ENCODE results near the gene NENF. TPM values are rescaled to one million over a fixed set of nuclear protein-coding genes. Genes with fewer than 3 reads are reported as not detected.

Gene NENF
- polyA plus RNA-seq, 1 of the 3 experiments (the other 2 are of a cell fraction) = 78.7 TPM

DNA sequence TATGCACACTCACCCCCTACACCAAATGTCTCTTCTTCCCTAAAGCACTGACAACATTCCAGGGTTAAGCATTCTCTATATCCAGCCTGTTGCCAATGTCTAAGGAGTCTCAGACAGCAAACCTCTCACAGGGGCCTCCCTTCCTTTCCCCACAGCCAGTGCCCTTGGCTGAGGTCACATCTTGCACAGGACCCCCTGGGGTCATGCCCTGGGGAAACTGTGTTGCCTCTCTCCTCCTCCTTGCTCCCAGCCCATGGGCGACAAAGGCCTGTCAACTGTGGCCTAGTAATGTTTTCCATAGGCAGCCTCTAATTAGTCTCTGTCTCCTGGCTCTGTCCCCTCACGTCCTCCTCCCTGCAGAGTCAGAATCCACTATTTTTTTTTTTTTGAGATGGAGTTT lies 54.6 kb downstream of the NENF start:
- Histone ChIP-seq H3K79me2 (ENCODE audit: insufficient read depth) (no peaks in the 10 kb centered on the region), H3K4me1 (ENCODE audit: control insufficient read depth in 1 of 2, insufficient read depth in 2 of 2, low read depth in 1 of 2, low read length in 1 of 2) (peaks cover 0 to 15% of the 10 kb centered on the region in 2 experiments; a peak in 1 of 4 replicates), H3K9me2 (no peaks in the 10 kb centered on the region), H2AFZ (ENCODE audit: low read depth) (no peak overlapping the region), H3K9me3 (no peaks in the 10 kb centered on the region), H3F3A (replicated peaks; ENCODE audit: insufficient read depth) (no peaks in the 10 kb centered on the region), H3K9ac (no peak overlapping the region), H3K27ac (ENCODE audit: low read depth in 2 of 2, low read length in 1 of 2) (no peak overlapping the region), H3K4me2 (no peak overlapping the region), H3K4me3 (ENCODE audit: low read depth in 2 of 2, low read length in 1 of 2) (no peak overlapping the region), H4K20me1 (ENCODE audit: insufficient read depth) (no peaks in the 10 kb centered on the region), H3K36me3 (replicated peaks in 1 of 2; ENCODE audit: control insufficient read depth in 1 of 2, insufficient read depth in 2 of 2, low read length in 1 of 2) (no peaks in the 10 kb centered on the region), H3K27me3 (ENCODE audit: insufficient read depth) (0 out of 2 replicates have a peak, but pooled peaks cover 8% of the 10 kb centered on the region)
- ChIA-PET CTCF (interaction anchor here (1.5 to 3.2 kb wide), 2 partner anchors 10 to 30 kb away, joined by 3 to 19 read pairs; no protein-coding TSS in a partner anchor), POLR2A (no interaction called here)
- 90% methylated on average over 2 of the region's 2 CpGs for WGBS (ENCODE audit: low lambda C conversion rate)
- TF ChIP-seq TCF12 (IDR thresholded peaks at IDR 0.05) = no peak
- no peak for TF ChIP-seq POLR2AphosphoS5 (IDR thresholded peaks at IDR 0.05; ENCODE audit: low read depth, low read length)
- no peak for TF ChIP-seq TEAD4 (IDR thresholded peaks at IDR 0.05; ENCODE audit: borderline replicate concordance, insufficient read depth)
- TF ChIP-seq CHD2 (IDR thresholded peaks at IDR 0.05; ENCODE audit: low read length, partially characterized antibody) = no peak
- no peak for TF ChIP-seq FOSL2 (IDR thresholded peaks at IDR 0.05; ENCODE audit: borderline replicate concordance, low read depth)
- TF ChIP-seq GATA2 (CRISPR knock-in tag; IDR thresholded peaks at IDR 0.05) = no peak
- no peak for TF ChIP-seq ELF1 (IDR thresholded peaks at IDR 0.05)
- no peak for TF ChIP-seq FOXJ3 (CRISPR knock-in tag; IDR thresholded peaks at IDR 0.05)
- no peak for TF ChIP-seq JUND (IDR thresholded peaks at IDR 0.05)
- TF ChIP-seq, protein P1, sequence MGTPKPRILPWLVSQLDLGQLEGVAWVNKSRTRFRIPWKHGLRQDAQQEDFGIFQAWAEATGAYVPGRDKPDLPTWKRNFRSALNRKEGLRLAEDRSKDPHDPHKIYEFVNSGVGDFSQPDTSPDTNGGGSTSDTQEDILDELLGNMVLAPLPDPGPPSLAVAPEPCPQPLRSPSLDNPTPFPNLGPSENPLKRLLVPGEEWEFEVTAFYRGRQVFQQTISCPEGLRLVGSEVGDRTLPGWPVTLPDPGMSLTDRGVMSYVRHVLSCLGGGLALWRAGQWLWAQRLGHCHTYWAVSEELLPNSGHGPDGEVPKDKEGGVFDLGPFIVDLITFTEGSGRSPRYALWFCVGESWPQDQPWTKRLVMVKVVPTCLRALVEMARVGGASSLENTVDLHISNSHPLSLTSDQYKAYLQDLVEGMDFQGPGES (IDR thresholded peaks at IDR 0.05; ENCODE audit: low read depth, low read length) = no peak
- TF ChIP-seq, protein P2, sequence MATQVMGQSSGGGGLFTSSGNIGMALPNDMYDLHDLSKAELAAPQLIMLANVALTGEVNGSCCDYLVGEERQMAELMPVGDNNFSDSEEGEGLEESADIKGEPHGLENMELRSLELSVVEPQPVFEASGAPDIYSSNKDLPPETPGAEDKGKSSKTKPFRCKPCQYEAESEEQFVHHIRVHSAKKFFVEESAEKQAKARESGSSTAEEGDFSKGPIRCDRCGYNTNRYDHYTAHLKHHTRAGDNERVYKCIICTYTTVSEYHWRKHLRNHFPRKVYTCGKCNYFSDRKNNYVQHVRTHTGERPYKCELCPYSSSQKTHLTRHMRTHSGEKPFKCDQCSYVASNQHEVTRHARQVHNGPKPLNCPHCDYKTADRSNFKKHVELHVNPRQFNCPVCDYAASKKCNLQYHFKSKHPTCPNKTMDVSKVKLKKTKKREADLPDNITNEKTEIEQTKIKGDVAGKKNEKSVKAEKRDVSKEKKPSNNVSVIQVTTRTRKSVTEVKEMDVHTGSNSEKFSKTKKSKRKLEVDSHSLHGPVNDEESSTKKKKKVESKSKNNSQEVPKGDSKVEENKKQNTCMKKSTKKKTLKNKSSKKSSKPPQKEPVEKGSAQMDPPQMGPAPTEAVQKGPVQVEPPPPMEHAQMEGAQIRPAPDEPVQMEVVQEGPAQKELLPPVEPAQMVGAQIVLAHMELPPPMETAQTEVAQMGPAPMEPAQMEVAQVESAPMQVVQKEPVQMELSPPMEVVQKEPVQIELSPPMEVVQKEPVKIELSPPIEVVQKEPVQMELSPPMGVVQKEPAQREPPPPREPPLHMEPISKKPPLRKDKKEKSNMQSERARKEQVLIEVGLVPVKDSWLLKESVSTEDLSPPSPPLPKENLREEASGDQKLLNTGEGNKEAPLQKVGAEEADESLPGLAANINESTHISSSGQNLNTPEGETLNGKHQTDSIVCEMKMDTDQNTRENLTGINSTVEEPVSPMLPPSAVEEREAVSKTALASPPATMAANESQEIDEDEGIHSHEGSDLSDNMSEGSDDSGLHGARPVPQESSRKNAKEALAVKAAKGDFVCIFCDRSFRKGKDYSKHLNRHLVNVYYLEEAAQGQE (IDR thresholded peaks at IDR 0.05; ENCODE audit: low read depth, low read length) = no peak
- TF ChIP-seq RCOR1 (IDR thresholded peaks at IDR 0.05; ENCODE audit: low read length) = no peak
- TF ChIP-seq MXI1 (IDR thresholded peaks at IDR 0.05; ENCODE audit: low read depth, low read length) = no peak
- TF ChIP-seq RXRA (IDR thresholded peaks at IDR 0.05; ENCODE audit: borderline replicate concordance, low read depth) = no peak
- TF ChIP-seq GABPA (IDR thresholded peaks at IDR 0.05; ENCODE audit: low read depth) = no peak
- DNase-seq = no peak

Measured in SK-N-SH (cell line).